Upper lobe of left lung (tissue), 6 donors: Measurements from ENCODE around the gene STX10. TPM values are rescaled to one million over a fixed set of nuclear protein-coding genes. Genes with fewer than 3 reads are reported as not detected.

Experiments used
- ATAC-seq, 2 donors: fragments of 200-7000 bp; cut with Tn5 transposase; one replicate each; pipeline ENCODE4 v1.9.1; 2022; ENCODE audit warnings: mild to moderate bottlenecking in 2 of 2, moderate library complexity in 2 of 2; ENCODE audit not compliant: low FRiP score in 2 of 2
- DNase-seq, 2 donors: peaks; one replicate each; pipeline ENCODE4 v3.0.0-alpha.2; 2019 to 2020
- H3K27ac ChIP-seq, 4 donors: fragments of 200-600 bp; sonication (generic); one replicate each; pipeline ENCODE4 v1.5.1; 2016 to 2019
- H3K27me3 ChIP-seq, 4 donors: fragments of 200-600 bp; sonication (generic); one replicate each; pipeline ENCODE4 v1.5.1; 2017 to 2019
- H3K36me3 ChIP-seq, 4 donors: fragments of 200-600 bp; sonication (generic); one replicate each; pipeline ENCODE4 v1.5.1; 2016 to 2019
- H3K4me1 ChIP-seq, 4 donors: fragments of 200-600 bp; sonication (generic); one replicate each; pipeline ENCODE4 v1.5.1; 2018 to 2019
- H3K4me3 ChIP-seq, 4 donors: fragments of 200-600 bp; sonication (generic); one replicate each; pipeline ENCODE4 v1.5.1; 2017 to 2019; ENCODE audit warnings: mild to moderate bottlenecking in 2 of 4, moderate library complexity in 1 of 4
- H3K9me3 ChIP-seq, 4 donors: fragments of 200-600 bp; sonication (generic); one replicate each; pipeline ENCODE4 v1.5.1; 2018 to 2019
- CTCF ChIP-seq, 6 experiments: fragments of 450-650 bp in 4 of 6; fragments of 200-600 bp in 2 of 6; sonication (generic) in 2 of 6; IDR thresholded peaks; one replicate each; pipeline ENCODE4 v1.5.1; 2016 to 2019; ENCODE audit warnings: antibody characterized with exemption in 6 of 6
- EP300 ChIP-seq, 4 donors: sonication (generic); formaldehyde crosslinking; IDR thresholded peaks; one replicate each; pipeline ENCODE4 v1.5.1; 2017; ENCODE audit warnings: antibody characterized with exemption in 4 of 4, control low read depth in 2 of 4
- POLR2A ChIP-seq, 4 donors: fragments of 450-650 bp; IDR thresholded peaks; one replicate each; pipeline ENCODE4 v1.5.1; 2016 to 2017; ENCODE audit warnings: antibody characterized with exemption in 4 of 4, mild to moderate bottlenecking in 2 of 4
- POLR2AphosphoS5 ChIP-seq, 2 donors: sonication (generic); formaldehyde crosslinking; IDR thresholded peaks; one replicate each; pipeline ENCODE4 v1.5.1; 2017; ENCODE audit warnings: antibody characterized with exemption in 2 of 2
- WGBS, 2 donors: methylation state at CpG; one replicate each; pipeline ENCODE4 v1.1.5; 2017 to 2018; 5-methylcytosine and 5-hydroxymethylcytosine counted together
- total RNA-seq, 6 donors: library from RNA; depleted of rRNA in 4 of 6; stranded (reverse); fragments of >200 nt in 4 of 6; gene quantifications; one replicate each; pipeline versions ENCODE4 v1.1.0 to v1.2.1, GENCODE V29; 2016 to 2021
- donor health status: DM: no; HTN: no; CAD: no; lungs with moderate emphysema.
- donor health status: DM: no; HTN: yes; CAD: no; lungs with severe emphysema.

STX10 gene
- total RNA-seq, 6 donors from 2014 or later = 80.0 to 348 (median 107) TPM

- Histone ChIP-seq H3K4me3 (peak overlapping the region in 3 of 4 donors; percentile 33 to 52 (median 43)), H3K4me1 (peaks cover 55 to 75% (median 70%) of the 10 kb centered on the region in 4 donors), H3K9me3 (no peaks in the 10 kb centered on the region), H3K36me3 (no peaks in the 10 kb centered on the region), H3K27me3 (no peaks in the 10 kb centered on the region), H3K27ac (peak overlapping the region; percentile 97 to 98 (median 98))
- WGBS, 2 donors = 3 to 13% methylated on average over 17 to 18 of the region's 20 CpGs
- ATAC-seq (peak; percentile 61), DNase-seq (peak; percentile 84 to 92)
- TF ChIP-seq POLR2A (IDR thresholded peaks at IDR 0.05) (peak in 2 of 4 donors; percentile 13 to 28), EP300 (IDR thresholded peaks at IDR 0.05) (peak in 1 of 4 donors; percentile 64), CTCF (IDR thresholded peaks at IDR 0.05) (no peak), POLR2AphosphoS5 (IDR thresholded peaks at IDR 0.05) (peak; percentile 40 to 78)
Measured at GRCh38 chr19:13163609-13164342, 13.6 kb upstream of the STX10 start.

GRCh38 chr19:13162724-13163608 is 12.8 kb upstream of the STX10 start:
- Histone ChIP-seq H3K4me1 (peaks cover 55 to 69% (median 62%) of the 10 kb centered on the region in 4 donors), H3K36me3 (no peaks in the 10 kb centered on the region), H3K27me3 (no peaks in the 10 kb centered on the region), H3K9me3 (no peaks in the 10 kb centered on the region), H3K27ac (peak overlapping the region; percentile 97 to 98 (median 98)), H3K4me3 (peak overlapping the region; percentile 7 to 52 (median 38))
- TF ChIP-seq EP300 (IDR thresholded peaks at IDR 0.05) (peak in 2 of 4 donors; percentile 62 to 77), POLR2A (IDR thresholded peaks at IDR 0.05) (peak in 2 of 4 donors; percentile 56 to 79), CTCF (IDR thresholded peaks at IDR 0.05) (peak in 2 of 6 experiments; percentile 7 to 9), POLR2AphosphoS5 (IDR thresholded peaks at IDR 0.05) (peak; percentile 90 to 91)
- ATAC-seq = peak; percentile 91 to 92
- 0 to 10% methylated on average over 7 to 15 of the region's 58 CpGs for WGBS, 2 donors
- DNase-seq = peak; percentile 97 to 99

- Histone ChIP-seq H3K36me3 (no peaks in the 10 kb centered on the region), H3K27me3 (no peaks in the 10 kb centered on the region), H3K9me3 (no peaks in the 10 kb centered on the region), H3K4me1 (peaks cover 42 to 67% (median 55%) of the 10 kb centered on the region in 4 donors), H3K4me3 (no peak overlapping the region), H3K27ac (peak overlapping the region in 1 of 4 donors; percentile 98)
- DNase-seq (no peak), ATAC-seq (no peak)
- no peak for TF ChIP-seq POLR2AphosphoS5 (IDR thresholded peaks at IDR 0.05)
- no peak for TF ChIP-seq CTCF (IDR thresholded peaks at IDR 0.05)
- no peak for TF ChIP-seq EP300 (IDR thresholded peaks at IDR 0.05)
- no peak for TF ChIP-seq POLR2A (IDR thresholded peaks at IDR 0.05)
- WGBS, 2 donors = 67 to 91% methylated on average over 1 of the region's 1 CpG
Measured at GRCh38 chr19:13160557-13160956, 10.4 kb upstream of the STX10 start.

- Histone ChIP-seq H3K27me3 (no peaks in the 10 kb centered on the region), H3K9me3 (no peaks in the 10 kb centered on the region), H3K4me3 (no peak overlapping the region), H3K27ac (no peak overlapping the region), H3K36me3 (no peaks in the 10 kb centered on the region), H3K4me1 (peaks cover 40 to 67% (median 50%) of the 10 kb centered on the region in 4 donors)
- DNase-seq = no peak
- ATAC-seq = no peak
- no peak for TF ChIP-seq CTCF (IDR thresholded peaks at IDR 0.05)
- no peak for TF ChIP-seq POLR2AphosphoS5 (IDR thresholded peaks at IDR 0.05)
- no peak for TF ChIP-seq POLR2A (IDR thresholded peaks at IDR 0.05)
- TF ChIP-seq EP300 (IDR thresholded peaks at IDR 0.05) = no peak
- whole genome bisulfite sequencing, 2 donors = 92 to 99% methylated on average over 3 of the region's 3 CpGs
Measured at GRCh38 chr19:13159713-13160112, 9.5 kb upstream of the STX10 start.
